Upper lobe of right lung (tissue), 1 donor: ENCODE data around the gene NAGLU. TPM values are rescaled to one million over a fixed set of nuclear protein-coding genes. Genes with fewer than 3 reads are reported as not detected.

Source experiments
- ATAC-seq: fragments of 200-7000 bp; cut with Tn5 transposase; one replicate; pipeline ENCODE4 v1.9.1; 2020; ENCODE audit warnings: mild to moderate bottlenecking, moderate library complexity
- DNase-seq: peaks from one replicate; pipeline ENCODE4 v3.0.0-alpha.2; 2020
- H3K27ac ChIP-seq: fragments of 200-600 bp; one replicate; pipeline ENCODE4 v1.8.0; 2022
- H3K27me3 ChIP-seq: fragments of 200-600 bp; one replicate; pipeline ENCODE4 v1.8.0; 2022; ENCODE audit warnings: mild to moderate bottlenecking
- H3K36me3 ChIP-seq: fragments of 200-600 bp; one replicate; pipeline ENCODE4 v1.8.0; 2022
- H3K4me1 ChIP-seq: fragments of 200-600 bp; one replicate; pipeline ENCODE4 v1.8.0; 2022
- H3K4me3 ChIP-seq: fragments of 200-600 bp; one replicate; pipeline ENCODE4 v1.8.0; 2022; ENCODE audit warnings: mild to moderate bottlenecking
- H3K9me3 ChIP-seq: fragments of 200-600 bp; one replicate; pipeline ENCODE4 v1.8.0; 2022
- intact Hi-C: fragments of 100-400 bp; cut with DNase I; formaldehyde crosslinking; loops from one replicate; pipeline ENCODE4 v1.11.0; 2022
- total RNA-seq: library from RNA; stranded (reverse); fragmentation: NEBNext Ultra II Directional; extraction: Animal tissue kit (Norgen Biotek cat#: 25700); gene quantifications from one replicate; pipeline ENCODE4 v1.2.1, GENCODE V29; 2021
- TF ChIP-seq, protein P1 (sequence below): fragments of 200-600 bp; IDR thresholded peaks from one replicate; pipeline ENCODE4 v1.8.0; 2022; ENCODE audit warnings: antibody characterized with exemption
- donor health status: DM: no; HTN: yes; CAD: no; lungs with severe emphysema.

The NAGLU gene
- total RNA-seq, 1 donor from 2014 or later: 46.9 TPM

- no peaks in the 10 kb centered on the region for H3K27me3 ChIP-seq
- ATAC-seq: no peak
- no peaks in the 10 kb centered on the region for H3K9me3 ChIP-seq
- peaks cover 80% of the 10 kb centered on the region for H3K4me1 ChIP-seq
- H3K4me3 ChIP-seq: no peak overlapping the region
- peaks cover 10% of the 10 kb centered on the region for H3K36me3 ChIP-seq
- H3K27ac ChIP-seq: peak overlapping the region; percentile 81
- no peak for DNase-seq
- intact Hi-C loops: no loop called here
- TF ChIP-seq, protein P1, sequence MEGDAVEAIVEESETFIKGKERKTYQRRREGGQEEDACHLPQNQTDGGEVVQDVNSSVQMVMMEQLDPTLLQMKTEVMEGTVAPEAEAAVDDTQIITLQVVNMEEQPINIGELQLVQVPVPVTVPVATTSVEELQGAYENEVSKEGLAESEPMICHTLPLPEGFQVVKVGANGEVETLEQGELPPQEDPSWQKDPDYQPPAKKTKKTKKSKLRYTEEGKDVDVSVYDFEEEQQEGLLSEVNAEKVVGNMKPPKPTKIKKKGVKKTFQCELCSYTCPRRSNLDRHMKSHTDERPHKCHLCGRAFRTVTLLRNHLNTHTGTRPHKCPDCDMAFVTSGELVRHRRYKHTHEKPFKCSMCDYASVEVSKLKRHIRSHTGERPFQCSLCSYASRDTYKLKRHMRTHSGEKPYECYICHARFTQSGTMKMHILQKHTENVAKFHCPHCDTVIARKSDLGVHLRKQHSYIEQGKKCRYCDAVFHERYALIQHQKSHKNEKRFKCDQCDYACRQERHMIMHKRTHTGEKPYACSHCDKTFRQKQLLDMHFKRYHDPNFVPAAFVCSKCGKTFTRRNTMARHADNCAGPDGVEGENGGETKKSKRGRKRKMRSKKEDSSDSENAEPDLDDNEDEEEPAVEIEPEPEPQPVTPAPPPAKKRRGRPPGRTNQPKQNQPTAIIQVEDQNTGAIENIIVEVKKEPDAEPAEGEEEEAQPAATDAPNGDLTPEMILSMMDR: no peak
Measured at GRCh38 chr17:42521666-42522262, 14.3 kb upstream of the NAGLU start.

DNA sequence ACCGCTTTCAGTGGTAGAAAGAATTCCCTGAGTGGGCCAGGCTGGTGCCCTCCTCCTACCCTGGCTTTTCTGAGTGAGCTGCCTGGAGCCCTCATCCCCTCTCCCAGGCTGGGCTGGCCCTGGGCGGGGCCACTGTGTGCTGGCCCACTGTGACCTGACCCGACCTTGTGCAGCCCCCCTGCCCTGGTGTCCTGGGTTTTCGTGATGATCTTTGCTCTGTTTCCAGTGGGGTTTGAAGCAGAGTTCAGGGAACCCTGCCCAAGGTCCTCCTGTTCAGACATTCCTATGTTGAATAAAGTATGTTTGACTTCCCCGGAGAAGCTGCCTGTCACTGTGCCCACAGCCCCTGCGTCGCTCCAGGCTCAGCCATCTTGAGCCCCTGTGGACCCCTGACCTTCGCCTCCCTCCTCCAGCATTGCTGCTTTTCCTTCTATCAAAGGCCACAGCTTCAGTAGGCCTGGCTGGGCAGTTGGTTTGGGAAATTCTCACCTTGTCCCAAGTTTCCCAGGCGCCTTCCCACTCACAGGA, 13.7 kb upstream of the NAGLU start:
- no peak for DNase-seq
- ATAC-seq: no peak
- Histone ChIP-seq H3K36me3 (peaks cover 8% of the 10 kb centered on the region), H3K27ac (peak overlapping the region; percentile 81), H3K9me3 (no peaks in the 10 kb centered on the region), H3K4me3 (no peak overlapping the region), H3K4me1 (peaks cover 79% of the 10 kb centered on the region), H3K27me3 (no peaks in the 10 kb centered on the region)
- TF ChIP-seq, protein P1: no peak
- intact Hi-C loops: no loop called here

GRCh38 chr17:42522798-42523278, 13.2 kb upstream of the NAGLU start:
- H3K4me1 ChIP-seq: peaks cover 73% of the 10 kb centered on the region
- no peak for DNase-seq
- no peaks in the 10 kb centered on the region for H3K9me3 ChIP-seq
- ATAC-seq: no peak
- peak overlapping the region; percentile 81 for H3K27ac ChIP-seq
- no peaks in the 10 kb centered on the region for H3K27me3 ChIP-seq
- peaks cover 8% of the 10 kb centered on the region for H3K36me3 ChIP-seq
- TF ChIP-seq, protein P1: no peak
- intact Hi-C loops: no loop called here
- H3K4me3 ChIP-seq: no peak overlapping the region

- DNase-seq (no peak), ATAC-seq (no peak)
- Histone ChIP-seq H3K4me3 (no peak overlapping the region), H3K27me3 (no peaks in the 10 kb centered on the region), H3K27ac (no peak overlapping the region), H3K4me1 (peaks cover 60% of the 10 kb centered on the region), H3K9me3 (no peaks in the 10 kb centered on the region), H3K36me3 (peaks cover 8% of the 10 kb centered on the region)
- TF ChIP-seq, protein P1: no peak
- intact Hi-C loops: no loop called here
Measured at GRCh38 chr17:42525221-42525620, 10.8 kb upstream of the NAGLU start.

DNA sequence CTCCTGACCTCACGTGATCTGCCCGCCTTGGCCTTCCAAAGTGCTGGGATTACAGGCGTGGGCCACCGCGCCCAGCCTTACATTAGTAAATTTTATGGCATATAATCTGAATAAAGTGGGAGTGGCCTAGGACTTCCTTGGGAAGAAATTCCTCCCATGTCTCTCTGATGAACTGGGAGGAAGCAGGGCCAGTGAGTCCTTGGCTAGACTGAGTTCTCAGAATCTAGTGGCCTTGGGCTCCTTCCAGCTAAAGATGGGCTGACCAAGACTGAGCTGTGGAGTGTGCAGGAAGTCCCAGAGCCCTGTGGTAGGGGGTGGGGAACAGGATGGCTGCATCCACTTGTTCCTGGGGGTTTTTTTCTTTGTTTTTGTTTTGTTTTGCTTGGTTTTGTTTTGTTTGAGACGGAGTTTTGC, 10.0 kb upstream of the NAGLU start:
- DNase-seq (no peak), ATAC-seq (peak; percentile 21)
- Histone ChIP-seq H3K9me3 (no peaks in the 10 kb centered on the region), H3K4me1 (peaks cover 60% of the 10 kb centered on the region), H3K36me3 (peaks cover 8% of the 10 kb centered on the region), H3K27ac (no peak overlapping the region), H3K4me3 (no peak overlapping the region), H3K27me3 (no peaks in the 10 kb centered on the region)
- TF ChIP-seq, protein P1: no peak
- intact Hi-C loops: no loop called here
